ENCODE measurements around the gene RNF4. TPM values are rescaled to one million over a fixed set of nuclear protein-coding genes. Genes with fewer than 3 reads are reported as not detected.

The RNF4 gene
- total RNA-seq, 6 experiments from 2014 or later, result 16.2 to 22.5 (median 18.0) TPM

GRCh38 chr4:2459589-2460349 is 9.1 kb upstream of the RNF4 start:
- ATAC-seq (no peak), DNase-seq (peak in 1 of 3 donors; percentile 39)
- Histone ChIP-seq H3K4me1 (peaks cover 0 to 6% (median 3%) of the 10 kb centered on the region in 4 donors), H3K27ac (no peak overlapping the region), H3K9me3 (no peaks in the 10 kb centered on the region), H3K36me3 (no peaks in the 10 kb centered on the region), H3K4me3 (no peak overlapping the region), H3K27me3 (no peaks in the 10 kb centered on the region)
- 81% methylated on average over 4 of the region's 19 CpGs for WGBS (ENCODE audit: insufficient coverage, low coverage, low lambda C conversion rate, missing lambda C conversion rate)
- no peak for TF ChIP-seq POLR2A (IDR thresholded peaks at IDR 0.05)
- TF ChIP-seq CTCF (IDR thresholded peaks at IDR 0.05), result no peak
- intact Hi-C loops (cut with DNase I), result no loop called here

GRCh38 chr4:2461246-2461960 is 7.5 kb upstream of the RNF4 start:
- Histone ChIP-seq H3K9me3 (no peaks in the 10 kb centered on the region), H3K4me1 (peaks cover 0 to 6% (median 3%) of the 10 kb centered on the region in 4 donors), H3K27me3 (no peaks in the 10 kb centered on the region), H3K27ac (no peak overlapping the region), H3K36me3 (no peaks in the 10 kb centered on the region), H3K4me3 (no peak overlapping the region)
- WGBS (ENCODE audit: insufficient coverage, low coverage, low lambda C conversion rate, missing lambda C conversion rate), result 100% methylated on average over 2 of the region's 15 CpGs
- intact Hi-C loops (cut with DNase I), result no loop called here
- ATAC-seq (no peak), DNase-seq (no peak)
- no peak for TF ChIP-seq POLR2A (IDR thresholded peaks at IDR 0.05)
- TF ChIP-seq CTCF (IDR thresholded peaks at IDR 0.05), result no peak

- Histone ChIP-seq H3K27ac (no peak overlapping the region), H3K27me3 (no peaks in the 10 kb centered on the region), H3K4me3 (peak overlapping the region; percentile 47 to 62 (median 51)), H3K9me3 (no peaks in the 10 kb centered on the region), H3K4me1 (peaks cover 0 to 6% (median 3%) of the 10 kb centered on the region in 4 donors), H3K36me3 (no peaks in the 10 kb centered on the region)
- WGBS (ENCODE audit: insufficient coverage, low coverage, low lambda C conversion rate, missing lambda C conversion rate), result 60% methylated on average over 8 of the region's 99 CpGs
- peak; percentile 92 to 98 (median 96) for ATAC-seq
- TF ChIP-seq CTCF (IDR thresholded peaks at IDR 0.05), result peak; percentile 48 to 67 (median 60)
- no peak for TF ChIP-seq POLR2A (IDR thresholded peaks at IDR 0.05)
- DNase-seq, result peak; percentile 65 to 78 (median 76)
- intact Hi-C loops (cut with DNase I), result no loop called here
Measured at GRCh38 chr4:2462218-2462991, 6.5 kb upstream of the RNF4 start.

- Histone ChIP-seq H3K4me3 (peak overlapping the region; percentile 47 to 62 (median 51)), H3K27me3 (no peaks in the 10 kb centered on the region), H3K27ac (no peak overlapping the region), H3K4me1 (peaks cover 0 to 14% (median 3%) of the 10 kb centered on the region in 4 donors), H3K36me3 (no peaks in the 10 kb centered on the region), H3K9me3 (no peaks in the 10 kb centered on the region)
- no peak for TF ChIP-seq POLR2A (IDR thresholded peaks at IDR 0.05)
- no peak for TF ChIP-seq CTCF (IDR thresholded peaks at IDR 0.05)
- ATAC-seq, result no peak
- WGBS (ENCODE audit: insufficient coverage, low coverage, low lambda C conversion rate, missing lambda C conversion rate), result 17% methylated on average over 10 of the region's 35 CpGs
- DNase-seq, result no peak
- intact Hi-C loops (cut with DNase I), result no loop called here
Measured at GRCh38 chr4:2462992-2463762, 5.7 kb upstream of the RNF4 start.
